ENCODE data around the gene TP73. TPM values are rescaled to one million over a fixed set of nuclear protein-coding genes. Genes with fewer than 3 reads are reported as not detected.

The TP73 gene
- total RNA-seq, 2 experiments from 2014 or later: 0.50 to 0.58 TPM

DNA sequence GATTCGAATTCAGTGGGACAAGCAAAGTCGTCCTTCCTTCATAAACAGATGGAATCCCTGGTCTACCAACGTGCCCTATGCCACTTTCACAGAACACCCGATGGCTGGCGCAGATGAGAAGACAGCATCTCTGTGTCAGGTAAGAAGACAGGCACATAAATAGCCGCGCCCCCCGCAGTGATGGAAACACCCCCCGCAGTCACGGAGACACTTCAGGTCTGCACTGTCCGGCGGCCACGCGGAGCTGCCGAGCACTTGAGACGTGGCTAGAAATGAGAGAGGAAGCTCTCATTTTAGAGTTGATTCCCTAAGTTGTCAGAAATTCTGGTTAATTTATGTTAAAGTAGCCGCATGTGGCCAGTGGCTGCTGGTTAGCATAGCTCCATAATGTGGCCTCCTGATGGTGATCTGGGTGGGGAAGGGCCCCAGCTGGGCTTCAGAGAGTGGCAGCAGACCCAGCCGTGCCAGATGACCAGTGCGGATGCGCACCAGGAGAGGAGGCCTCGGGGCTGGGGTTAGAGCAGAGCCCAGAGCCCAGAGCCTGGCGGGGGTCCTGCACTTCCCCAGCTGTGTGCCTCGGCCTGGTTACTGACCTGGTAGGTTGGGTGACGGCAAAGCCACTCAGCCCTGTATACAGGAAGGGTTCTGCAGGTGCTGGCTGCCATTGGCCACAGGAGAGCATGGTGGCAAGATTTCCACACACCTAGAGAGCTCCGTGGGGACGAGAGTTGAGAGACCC is 24.6 kb upstream of the TP73 start:
- Mint-ChIP-seq H3K4me3 (no peak overlapping the region), H3K9me3 (no peaks in the 10 kb centered on the region), H3K27me3 (no peaks in the 10 kb centered on the region), H3K4me1 (peaks cover 25% of the 10 kb centered on the region), H3K27ac (no peak overlapping the region), H3K36me3 (no peaks in the 10 kb centered on the region)
- DNase-seq: no peak

DNA sequence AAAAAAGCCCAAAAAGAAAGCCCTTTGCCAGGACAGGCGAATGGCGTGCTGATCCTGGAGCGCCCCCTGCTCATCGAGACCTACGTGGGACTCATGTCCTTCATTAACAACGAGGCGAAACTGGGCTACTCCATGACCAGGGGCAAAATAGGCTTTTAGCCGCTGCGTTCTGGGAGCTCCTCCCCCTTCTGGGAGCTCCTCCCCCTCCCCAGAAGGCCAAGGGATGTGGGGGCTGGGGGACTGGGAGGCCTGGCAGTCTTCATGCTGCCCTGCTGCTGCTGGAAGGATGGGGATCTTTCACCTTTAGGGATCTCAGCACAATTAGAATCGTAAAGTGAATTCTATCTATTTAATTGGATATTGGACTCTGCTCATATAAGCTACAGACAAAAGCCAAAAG is 23.9 kb upstream of the TP73 start:
- no peak overlapping the region for H3K27ac Mint-ChIP-seq
- H3K9me3 Mint-ChIP-seq: no peaks in the 10 kb centered on the region
- H3K36me3 Mint-ChIP-seq: peaks cover 1% of the 10 kb centered on the region
- no peak overlapping the region for H3K4me3 Mint-ChIP-seq
- no peak for DNase-seq
- peaks cover 18% of the 10 kb centered on the region for H3K4me1 Mint-ChIP-seq
- H3K27me3 Mint-ChIP-seq: no peaks in the 10 kb centered on the region

DNA sequence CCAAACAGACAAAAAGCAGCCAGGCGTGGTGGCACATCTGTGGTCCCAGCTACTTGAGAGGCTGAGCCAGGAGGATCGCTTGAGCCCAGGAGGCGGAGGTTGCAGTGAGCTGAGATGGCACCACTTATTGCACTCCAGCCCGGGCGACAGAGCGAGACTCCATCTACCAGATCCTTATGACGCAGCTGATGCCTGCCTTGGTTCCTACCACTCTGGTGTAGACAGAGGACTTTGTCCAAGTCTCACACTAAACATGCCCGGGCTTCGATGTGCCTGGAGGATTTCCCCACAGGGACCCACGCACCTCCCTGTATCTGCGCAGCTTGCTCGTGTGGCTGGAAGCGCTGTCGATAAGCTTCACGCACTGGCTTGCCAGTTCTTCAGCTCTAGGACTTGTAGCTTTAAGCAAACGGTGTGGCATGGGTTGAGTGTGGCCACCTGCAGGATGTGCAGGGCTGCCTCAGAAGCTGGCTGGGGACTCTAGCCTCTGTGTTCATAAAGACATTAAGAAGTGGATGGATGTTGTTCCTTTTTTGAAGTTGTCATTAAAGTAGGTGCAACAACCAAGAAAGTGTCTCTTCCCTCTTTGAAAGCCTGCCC is 22.7 kb upstream of the TP73 start:
- H3K27me3 Mint-ChIP-seq: no peaks in the 10 kb centered on the region
- DNase-seq: no peak
- no peak overlapping the region for H3K4me3 Mint-ChIP-seq
- H3K9me3 Mint-ChIP-seq: no peaks in the 10 kb centered on the region
- peaks cover 1% of the 10 kb centered on the region for H3K36me3 Mint-ChIP-seq
- no peak overlapping the region for H3K27ac Mint-ChIP-seq
- H3K4me1 Mint-ChIP-seq: peaks cover 10% of the 10 kb centered on the region

DNA sequence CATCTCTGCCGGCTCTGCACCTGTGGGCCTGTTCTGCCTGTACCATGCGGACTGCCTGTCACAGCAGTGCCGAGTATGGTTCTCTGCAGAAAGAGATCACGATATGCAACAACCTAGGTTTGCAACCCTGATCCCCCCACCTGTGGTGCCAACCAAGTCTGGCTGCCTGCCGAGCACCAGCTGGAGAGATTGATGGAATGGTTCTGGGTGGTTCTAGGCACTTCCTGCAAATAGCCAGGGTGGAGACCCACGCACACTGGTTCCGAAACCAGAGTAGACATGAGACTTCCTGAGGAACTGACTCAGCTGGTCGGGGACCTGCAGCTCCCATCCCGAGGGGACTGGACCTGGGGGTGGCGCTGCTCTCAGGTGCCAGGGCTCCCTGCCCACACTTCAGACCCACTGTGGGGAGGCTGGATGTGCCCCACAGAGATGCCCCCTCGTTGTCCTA is 22.1 kb upstream of the TP73 start:
- H3K9me3 Mint-ChIP-seq: no peaks in the 10 kb centered on the region
- no peak overlapping the region for H3K27ac Mint-ChIP-seq
- no peak for DNase-seq
- no peaks in the 10 kb centered on the region for H3K27me3 Mint-ChIP-seq
- H3K36me3 Mint-ChIP-seq: peaks cover 2% of the 10 kb centered on the region
- no peak overlapping the region for H3K4me3 Mint-ChIP-seq
- peaks cover 10% of the 10 kb centered on the region for H3K4me1 Mint-ChIP-seq

DNA sequence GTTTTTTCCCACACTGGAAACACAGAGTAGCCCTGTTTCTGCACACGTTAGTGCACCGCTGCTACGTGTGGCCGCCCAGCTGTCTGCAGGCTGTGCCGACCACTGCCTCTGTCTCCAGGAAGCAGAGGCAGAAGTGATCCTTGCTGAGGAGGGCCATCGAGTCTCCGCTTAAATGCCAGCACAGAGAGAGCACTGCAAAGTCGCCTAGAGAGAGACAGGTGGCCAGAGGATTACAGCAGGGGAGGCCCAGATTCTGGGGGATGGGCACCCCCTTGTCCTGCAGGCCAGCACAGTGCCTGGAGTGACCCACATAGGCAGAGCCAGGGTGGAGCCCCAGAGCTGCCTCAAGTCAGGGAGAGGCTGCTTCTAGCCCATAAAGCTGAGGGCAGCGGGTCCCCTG is 21.4 kb upstream of the TP73 start:
- no peaks in the 10 kb centered on the region for H3K27me3 Mint-ChIP-seq
- DNase-seq: no peak
- H3K36me3 Mint-ChIP-seq: peaks cover 4% of the 10 kb centered on the region
- peaks cover 6% of the 10 kb centered on the region for H3K4me1 Mint-ChIP-seq
- no peaks in the 10 kb centered on the region for H3K9me3 Mint-ChIP-seq
- H3K27ac Mint-ChIP-seq: no peak overlapping the region
- no peak overlapping the region for H3K4me3 Mint-ChIP-seq

DNA sequence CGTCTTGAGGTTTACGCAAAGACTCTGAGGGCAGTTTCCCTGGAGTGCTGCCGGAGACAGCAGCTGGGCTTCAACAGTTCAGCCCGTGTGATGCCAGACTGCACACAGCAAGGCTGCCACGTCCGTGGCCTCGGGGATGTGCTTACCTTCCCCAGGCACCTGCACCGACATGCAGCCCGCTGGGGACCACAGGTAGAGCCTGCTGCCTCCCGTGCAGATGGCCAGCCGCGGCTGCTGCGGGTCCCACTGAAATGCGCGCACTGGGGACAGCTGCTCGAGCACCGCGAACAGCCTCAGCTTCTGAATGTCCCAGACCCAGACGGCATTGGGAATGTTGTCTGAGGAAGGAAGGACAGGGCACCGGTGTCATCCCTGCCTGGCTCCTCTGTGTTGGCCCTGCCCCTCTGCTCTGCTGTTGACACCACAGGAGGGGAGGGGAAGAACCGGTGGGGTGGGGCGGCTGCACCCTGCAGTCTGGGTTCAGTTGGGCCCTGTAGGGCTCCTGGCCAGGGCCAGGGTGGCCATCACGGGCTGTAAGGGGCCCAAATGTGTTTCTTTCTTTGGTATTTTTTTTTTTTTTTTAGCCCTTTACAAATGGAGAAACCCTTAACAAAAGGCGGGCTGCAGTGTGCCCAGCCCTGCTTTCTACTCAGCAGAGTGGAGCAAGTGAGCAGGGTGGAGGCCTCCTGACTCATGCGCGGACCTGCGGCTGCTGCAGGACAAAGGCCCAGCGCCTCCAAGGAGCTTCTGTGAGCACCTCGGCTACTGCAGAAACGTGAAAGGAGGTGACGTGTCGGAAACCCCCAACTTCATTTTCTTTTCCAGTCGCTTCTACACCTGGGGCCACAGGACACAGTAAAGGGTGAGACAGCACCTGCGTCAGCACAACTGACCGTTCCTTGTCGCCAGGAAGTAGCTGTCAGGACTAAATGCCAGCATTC is 20.7 kb upstream of the TP73 start:
- Mint-ChIP-seq H3K4me1 (peaks cover 2% of the 10 kb centered on the region), H3K4me3 (no peak overlapping the region), H3K36me3 (peaks cover 4% of the 10 kb centered on the region), H3K27me3 (no peaks in the 10 kb centered on the region), H3K9me3 (no peaks in the 10 kb centered on the region), H3K27ac (no peak overlapping the region)
- DNase-seq: no peak

DNA sequence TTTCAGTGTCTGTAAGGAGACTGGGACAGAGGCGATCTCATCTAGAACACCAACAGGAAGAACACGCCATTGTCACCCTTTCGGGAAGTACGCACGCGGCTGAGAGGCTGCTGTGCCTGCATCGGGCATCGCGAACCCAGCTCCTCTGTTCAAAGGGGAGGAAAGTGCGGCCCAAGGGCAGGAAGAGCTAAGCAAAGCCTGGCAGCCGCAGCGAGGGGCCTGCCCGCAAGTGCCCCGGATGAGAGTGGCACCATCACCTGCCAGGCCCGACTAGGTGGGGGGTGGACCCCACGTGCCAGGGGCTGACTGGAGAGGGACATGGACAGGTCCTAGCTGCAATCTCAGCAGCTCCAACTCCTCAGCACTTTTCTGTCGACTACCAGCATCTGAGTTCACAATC is 20.0 kb upstream of the TP73 start:
- Mint-ChIP-seq H3K4me3 (no peak overlapping the region), H3K9me3 (no peaks in the 10 kb centered on the region), H3K27ac (no peak overlapping the region), H3K36me3 (peaks cover 4% of the 10 kb centered on the region), H3K4me1 (peaks cover 2% of the 10 kb centered on the region), H3K27me3 (no peaks in the 10 kb centered on the region)
- no peak for DNase-seq

DNA sequence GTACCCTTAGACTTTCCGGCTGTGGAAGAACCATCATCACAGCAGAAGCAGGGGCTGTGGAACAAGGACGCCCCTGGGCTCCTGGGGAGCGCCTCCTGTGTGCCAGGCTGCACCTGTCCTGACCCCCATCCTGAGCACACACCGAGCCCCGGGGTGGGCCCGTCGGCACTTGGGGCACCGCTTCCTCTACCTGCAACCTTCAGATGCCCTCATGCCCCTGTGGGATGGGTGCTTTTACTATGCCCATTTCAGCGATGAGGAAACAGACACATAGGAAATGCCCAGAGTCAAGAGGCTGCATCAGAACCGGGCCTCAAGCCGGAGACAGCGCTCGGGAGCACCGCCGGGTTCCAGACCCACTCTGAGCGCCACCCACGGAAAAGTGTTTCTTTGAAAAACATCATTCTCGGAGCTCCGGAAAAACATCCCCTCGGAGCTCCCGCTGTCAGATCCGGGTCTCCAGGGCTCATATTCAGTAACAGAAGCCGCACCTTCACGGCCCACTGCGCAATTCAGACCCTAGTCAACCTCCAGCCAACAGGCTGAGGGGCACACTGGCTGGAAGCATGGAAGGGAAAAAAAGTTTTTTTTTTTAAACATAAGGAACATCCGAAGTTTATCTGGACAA is 19.5 kb upstream of the TP73 start:
- H3K9me3 Mint-ChIP-seq: no peaks in the 10 kb centered on the region
- peaks cover 4% of the 10 kb centered on the region for H3K36me3 Mint-ChIP-seq
- no peak overlapping the region for H3K27ac Mint-ChIP-seq
- no peaks in the 10 kb centered on the region for H3K27me3 Mint-ChIP-seq
- DNase-seq: no peak
- no peak overlapping the region for H3K4me3 Mint-ChIP-seq
- H3K4me1 Mint-ChIP-seq: peaks cover 2% of the 10 kb centered on the region

DNA sequence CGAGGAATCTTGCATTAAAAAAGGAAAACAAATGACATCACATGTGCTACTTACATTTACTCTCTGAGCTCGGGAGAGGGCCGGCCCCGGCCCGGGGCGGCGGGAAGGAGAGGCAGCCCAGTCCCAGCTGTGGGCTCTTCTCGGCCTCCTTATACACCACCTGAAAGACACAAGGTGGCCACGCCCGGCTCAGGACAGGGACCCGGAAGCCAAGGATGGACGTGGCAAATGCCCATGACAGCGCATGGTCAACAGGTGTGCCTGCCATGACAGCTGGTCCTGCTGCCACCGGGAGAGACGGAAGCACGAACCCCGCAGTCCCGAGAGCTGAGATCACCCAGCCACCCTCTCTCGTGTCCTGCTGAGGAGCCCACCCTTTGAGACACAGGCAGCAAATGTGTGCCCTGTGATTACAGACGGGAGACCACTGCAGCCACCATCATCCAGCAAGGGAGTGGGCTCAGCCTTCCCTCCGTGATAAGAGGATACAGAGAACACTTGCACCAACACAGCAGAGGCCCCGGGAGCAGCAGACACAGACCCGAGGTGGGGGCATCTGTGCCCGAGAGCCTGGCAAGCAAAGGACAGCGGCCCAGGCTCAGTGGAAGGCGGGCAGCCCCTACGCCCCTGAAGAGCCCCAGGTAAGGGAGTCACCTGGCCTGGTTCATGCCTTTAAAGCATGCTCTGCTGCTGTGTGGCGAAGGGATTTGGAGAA is 18.8 kb upstream of the TP73 start:
- no peaks in the 10 kb centered on the region for H3K27me3 Mint-ChIP-seq
- H3K27ac Mint-ChIP-seq: no peak overlapping the region
- no peaks in the 10 kb centered on the region for H3K9me3 Mint-ChIP-seq
- H3K4me1 Mint-ChIP-seq: peaks cover 2% of the 10 kb centered on the region
- DNase-seq: no peak
- H3K36me3 Mint-ChIP-seq: peaks cover 4% of the 10 kb centered on the region
- no peak overlapping the region for H3K4me3 Mint-ChIP-seq

DNA sequence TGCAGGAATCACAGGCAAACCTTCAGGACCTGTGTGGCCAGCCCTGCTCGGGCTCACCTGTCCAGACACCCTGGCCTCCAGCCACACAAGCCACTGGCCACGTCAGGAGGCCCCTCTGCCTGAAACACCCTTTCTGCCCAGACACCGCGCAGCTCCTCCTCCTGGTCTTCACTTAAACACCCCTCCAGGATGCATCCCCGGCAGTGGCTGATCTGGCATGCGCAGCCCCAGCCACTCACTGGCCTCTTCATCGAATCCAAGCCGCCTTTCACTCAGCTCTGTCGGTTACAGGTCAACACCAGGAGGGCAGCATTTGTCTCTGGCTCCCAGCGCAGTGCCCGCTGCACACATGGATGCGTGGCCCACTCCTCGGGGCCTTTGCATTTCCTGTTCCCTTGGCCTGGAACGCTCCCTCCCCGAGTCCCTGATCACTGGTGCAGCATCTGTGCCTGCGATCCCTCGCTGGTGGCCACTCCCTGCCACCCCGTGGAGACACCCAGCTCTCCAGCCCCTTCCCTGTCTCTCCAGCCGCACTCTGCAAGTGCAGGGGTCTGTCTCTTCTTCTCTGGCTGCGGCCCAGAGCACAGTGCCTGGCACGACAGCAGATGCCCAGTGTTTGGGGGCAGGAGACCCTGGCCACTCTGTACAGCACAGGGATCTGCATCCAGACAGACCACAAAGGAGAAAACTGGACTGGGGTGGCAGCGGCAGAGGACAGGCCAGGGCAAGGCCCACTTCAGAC is 18.1 kb upstream of the TP73 start:
- Mint-ChIP-seq H3K36me3 (peaks cover 4% of the 10 kb centered on the region), H3K27me3 (no peaks in the 10 kb centered on the region), H3K4me3 (no peak overlapping the region), H3K27ac (no peak overlapping the region), H3K9me3 (no peaks in the 10 kb centered on the region), H3K4me1 (no peaks in the 10 kb centered on the region)
- no peak for DNase-seq

DNA sequence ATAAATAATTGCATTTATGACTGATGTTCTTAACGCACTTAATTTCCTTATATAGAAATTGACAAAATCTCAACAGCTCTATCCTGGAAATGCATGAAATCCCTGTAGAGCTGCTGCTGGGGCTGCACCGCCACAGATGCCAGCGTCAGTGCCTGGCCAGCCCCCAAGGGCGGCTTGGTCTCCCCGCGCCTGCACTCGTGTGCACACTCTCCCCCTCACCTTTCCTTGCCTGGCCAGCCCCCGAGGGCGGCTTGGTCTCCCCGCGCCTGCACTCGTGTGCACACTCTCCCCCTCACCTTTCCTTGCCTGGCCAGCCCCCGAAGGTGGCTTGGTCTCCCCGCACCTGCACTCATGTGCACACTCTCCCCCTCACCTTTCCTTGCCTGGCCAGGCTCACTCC is 16.2 kb upstream of the TP73 start:
- no peaks in the 10 kb centered on the region for H3K27me3 Mint-ChIP-seq
- no peak overlapping the region for H3K4me3 Mint-ChIP-seq
- no peak overlapping the region for H3K27ac Mint-ChIP-seq
- DNase-seq: no peak
- peaks cover 4% of the 10 kb centered on the region for H3K36me3 Mint-ChIP-seq
- no peaks in the 10 kb centered on the region for H3K4me1 Mint-ChIP-seq
- H3K9me3 Mint-ChIP-seq: no peaks in the 10 kb centered on the region

DNA sequence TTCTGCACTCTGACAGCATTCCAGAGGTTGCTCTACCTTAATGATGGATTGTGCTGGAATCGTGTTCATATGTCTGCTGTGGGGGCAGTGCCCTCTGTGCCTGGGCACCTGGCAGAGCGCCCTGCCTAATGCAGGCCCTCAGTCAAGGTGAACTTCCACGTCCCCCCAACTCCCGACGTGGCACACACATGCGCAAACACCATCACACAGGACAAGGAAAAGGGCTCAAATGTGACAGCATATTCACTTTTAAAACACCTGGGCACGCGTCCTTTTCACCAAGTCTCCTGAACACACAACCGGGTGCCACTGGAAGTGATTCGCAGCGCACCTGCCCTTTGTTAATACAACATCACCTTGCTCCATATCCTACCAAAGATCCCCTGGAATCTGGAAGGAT is 15.8 kb upstream of the TP73 start:
- DNase-seq: no peak
- Mint-ChIP-seq H3K9me3 (no peaks in the 10 kb centered on the region), H3K4me3 (no peak overlapping the region), H3K27ac (no peak overlapping the region), H3K36me3 (peaks cover 4% of the 10 kb centered on the region), H3K4me1 (no peaks in the 10 kb centered on the region), H3K27me3 (no peaks in the 10 kb centered on the region)

DNA sequence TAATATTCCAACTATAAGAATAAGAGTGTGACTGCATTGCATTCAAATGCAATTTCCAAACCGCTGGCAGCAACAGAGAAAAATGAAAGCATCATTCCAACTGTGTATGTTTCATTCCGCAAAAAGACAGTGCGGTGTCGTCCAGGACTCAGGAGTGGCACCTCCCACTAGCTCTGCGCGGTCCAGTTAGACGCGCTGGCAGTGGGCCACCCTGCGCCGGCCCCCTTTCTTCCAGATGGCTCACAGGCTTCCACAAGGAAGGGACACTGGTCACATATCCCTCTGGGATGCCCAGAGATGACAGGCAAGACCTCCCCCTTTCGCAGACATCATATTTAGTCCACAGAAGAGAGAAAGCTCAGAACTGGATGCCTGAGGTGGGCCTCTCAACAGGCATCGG is 14.3 kb upstream of the TP73 start:
- H3K36me3 Mint-ChIP-seq: peaks cover 3% of the 10 kb centered on the region
- H3K27ac Mint-ChIP-seq: no peak overlapping the region
- no peaks in the 10 kb centered on the region for H3K4me1 Mint-ChIP-seq
- DNase-seq: no peak
- H3K4me3 Mint-ChIP-seq: no peak overlapping the region
- H3K9me3 Mint-ChIP-seq: no peaks in the 10 kb centered on the region
- no peaks in the 10 kb centered on the region for H3K27me3 Mint-ChIP-seq

DNA sequence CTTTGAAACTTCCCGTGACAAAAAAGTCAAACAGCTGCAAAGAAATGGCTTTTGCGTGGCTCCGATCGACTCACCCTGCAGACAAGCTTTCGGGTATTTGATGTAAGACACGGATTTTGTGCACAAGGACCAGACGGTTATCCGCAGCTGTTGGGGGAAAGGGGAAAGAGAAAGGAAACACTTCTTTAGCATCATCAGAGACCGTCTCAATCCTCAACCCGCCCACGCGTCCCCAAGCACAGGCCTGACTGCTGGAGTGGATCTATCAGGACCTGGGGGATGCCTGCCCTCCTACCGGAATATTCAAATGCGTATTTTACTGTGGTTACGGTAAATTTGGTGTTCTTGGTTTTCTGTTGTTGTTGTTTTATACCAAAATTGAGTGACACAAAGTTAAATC is 13.6 kb upstream of the TP73 start:
- no peaks in the 10 kb centered on the region for H3K27me3 Mint-ChIP-seq
- H3K36me3 Mint-ChIP-seq: peaks cover 3% of the 10 kb centered on the region
- H3K4me3 Mint-ChIP-seq: no peak overlapping the region
- no peak for DNase-seq
- no peaks in the 10 kb centered on the region for H3K4me1 Mint-ChIP-seq
- H3K27ac Mint-ChIP-seq: no peak overlapping the region
- H3K9me3 Mint-ChIP-seq: no peaks in the 10 kb centered on the region
